ENCODE results near the gene GPBP1L1.

GPBP1L1 gene

DNA sequence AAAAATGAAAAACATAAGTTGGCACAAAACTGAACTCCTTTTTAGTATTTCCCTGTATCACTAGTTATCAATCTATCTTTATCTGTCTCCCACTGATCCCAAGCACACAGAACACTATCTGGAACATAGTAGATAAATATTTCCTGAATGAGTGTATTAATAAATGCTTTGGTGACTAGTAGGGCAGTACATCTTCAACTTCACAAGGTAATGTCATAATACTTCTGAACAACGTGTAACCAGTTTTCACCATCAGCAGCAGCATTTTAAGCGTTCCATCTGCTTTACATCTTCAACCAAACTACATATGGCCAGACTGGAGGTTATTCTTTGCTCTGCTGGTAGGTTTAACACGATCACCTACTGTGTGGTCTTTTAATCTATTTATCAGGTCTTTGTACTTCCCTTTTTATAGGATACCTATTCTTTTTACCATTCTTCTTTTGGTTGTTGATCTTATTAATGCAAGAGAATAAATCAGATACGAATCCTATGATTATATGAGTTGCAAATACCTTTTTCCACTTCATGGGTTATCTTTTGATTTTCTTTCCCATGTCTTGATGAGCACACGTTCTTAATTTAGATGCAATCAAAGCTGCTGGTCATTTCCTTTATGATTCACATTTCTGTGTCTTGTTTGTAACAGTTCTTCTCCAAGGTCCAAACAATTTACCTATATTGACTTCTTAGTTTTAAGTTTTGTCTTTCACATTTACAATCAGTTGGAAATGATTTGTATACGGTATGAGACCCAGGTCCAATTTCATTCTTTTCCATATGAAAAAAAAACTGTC lies 16.3 kb downstream of the GPBP1L1 start:
- Mint-ChIP-seq H3K4me3 (no peak overlapping the region), H3K9me3 (no peaks in the 10 kb centered on the region), H3K27ac (no peak overlapping the region), H3K4me1 (ENCODE audit: low read depth) (peaks cover 35% of the 10 kb centered on the region), H3K36me3 (ENCODE audit: low read depth) (peaks cover 54% of the 10 kb centered on the region), H3K27me3 (no peaks in the 10 kb centered on the region)
- intact Hi-C loops (cut with micrococcal nuclease), result no loop called here

DNA sequence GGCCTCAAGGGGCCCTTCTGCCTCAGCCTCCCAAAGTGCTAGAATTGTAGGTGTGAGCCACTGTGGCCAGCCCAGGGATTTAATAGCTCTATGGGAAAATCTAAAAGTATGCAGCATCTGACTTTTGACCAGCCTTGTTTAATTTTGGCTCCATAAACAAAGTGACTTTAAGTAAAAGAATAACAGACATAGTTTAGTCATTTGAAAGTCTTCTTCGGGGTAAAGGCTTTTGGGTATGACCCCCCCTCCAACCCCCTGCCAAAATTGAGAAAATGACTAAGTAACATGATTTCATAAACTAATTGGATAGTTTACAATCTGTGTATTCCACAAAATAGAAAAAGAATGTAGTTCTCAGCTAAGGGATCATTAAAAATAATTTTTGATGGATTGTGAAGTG lies 17.0 kb downstream of the GPBP1L1 start:
- Mint-ChIP-seq H3K36me3 (ENCODE audit: low read depth) (peaks cover 54% of the 10 kb centered on the region), H3K27ac (no peak overlapping the region), H3K4me3 (no peak overlapping the region), H3K9me3 (no peaks in the 10 kb centered on the region), H3K4me1 (ENCODE audit: low read depth) (peaks cover 35% of the 10 kb centered on the region), H3K27me3 (no peaks in the 10 kb centered on the region)
- intact Hi-C loops (cut with micrococcal nuclease), result no loop called here

DNA sequence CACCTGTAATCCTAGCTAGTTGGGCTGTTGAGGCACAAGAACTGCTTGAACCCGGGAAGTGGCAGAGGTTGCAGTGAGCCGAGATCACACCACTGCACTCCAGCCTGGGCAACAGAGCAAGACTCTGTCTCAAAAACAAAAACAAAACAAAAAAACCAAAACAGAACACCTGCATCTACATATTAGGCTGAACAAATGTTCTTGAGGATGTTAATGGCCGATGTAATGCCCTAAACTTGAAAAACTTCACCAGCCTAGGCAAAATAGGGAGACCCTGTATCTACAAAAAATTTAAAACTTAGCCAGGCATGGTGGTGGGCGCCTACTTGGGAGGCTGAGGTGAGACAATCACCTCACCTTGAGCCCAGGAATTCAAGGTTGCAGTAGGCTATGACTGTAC lies 17.8 kb downstream of the GPBP1L1 start:
- intact Hi-C loops (cut with micrococcal nuclease), result no loop called here
- Mint-ChIP-seq H3K4me3 (no peak overlapping the region), H3K27me3 (no peaks in the 10 kb centered on the region), H3K36me3 (ENCODE audit: low read depth) (peaks cover 56% of the 10 kb centered on the region), H3K27ac (no peak overlapping the region), H3K4me1 (ENCODE audit: low read depth) (peaks cover 31% of the 10 kb centered on the region), H3K9me3 (no peaks in the 10 kb centered on the region)

DNA sequence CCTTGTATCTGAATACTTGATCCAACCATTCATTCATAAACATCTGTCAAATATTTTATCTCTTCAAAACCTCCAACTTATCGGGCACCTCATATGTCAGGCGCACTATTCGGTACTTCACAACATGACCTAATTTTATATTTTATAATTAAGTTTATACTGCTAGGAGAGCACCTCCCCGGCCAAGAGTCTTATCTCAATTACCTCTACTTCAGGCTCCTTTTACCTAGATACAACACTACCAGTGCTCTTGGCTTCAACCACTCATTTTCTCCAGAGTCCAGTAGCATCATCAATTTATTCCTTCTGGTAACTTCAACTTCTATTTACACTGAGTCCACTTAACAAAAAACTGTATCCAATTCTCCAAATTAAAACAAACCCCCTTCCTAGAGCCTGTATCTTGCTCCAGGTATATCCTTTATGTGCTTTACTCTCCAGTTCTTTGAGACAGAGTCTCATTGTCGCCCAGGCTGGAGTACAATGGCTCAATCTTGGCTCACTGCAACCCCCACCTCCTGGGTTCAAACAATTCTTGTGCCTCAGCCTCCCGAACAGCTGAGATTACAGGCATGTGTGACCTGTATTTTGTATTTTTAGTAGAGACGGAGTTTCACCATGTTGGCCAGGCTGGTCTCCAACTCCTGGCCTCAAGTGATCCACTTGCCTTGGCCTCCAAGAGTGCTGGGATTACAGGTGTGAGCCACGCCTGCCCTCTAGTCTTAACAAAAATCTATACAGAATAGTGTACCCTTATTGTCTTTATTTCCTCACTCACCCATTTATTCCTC lies 18.8 kb downstream of the GPBP1L1 start:
- Mint-ChIP-seq H3K4me3 (no peak overlapping the region), H3K27me3 (no peaks in the 10 kb centered on the region), H3K4me1 (ENCODE audit: low read depth) (peaks cover 21% of the 10 kb centered on the region), H3K9me3 (no peaks in the 10 kb centered on the region), H3K36me3 (ENCODE audit: low read depth) (peaks cover 48% of the 10 kb centered on the region), H3K27ac (no peak overlapping the region)
- intact Hi-C loops (cut with micrococcal nuclease), result no loop called here

DNA sequence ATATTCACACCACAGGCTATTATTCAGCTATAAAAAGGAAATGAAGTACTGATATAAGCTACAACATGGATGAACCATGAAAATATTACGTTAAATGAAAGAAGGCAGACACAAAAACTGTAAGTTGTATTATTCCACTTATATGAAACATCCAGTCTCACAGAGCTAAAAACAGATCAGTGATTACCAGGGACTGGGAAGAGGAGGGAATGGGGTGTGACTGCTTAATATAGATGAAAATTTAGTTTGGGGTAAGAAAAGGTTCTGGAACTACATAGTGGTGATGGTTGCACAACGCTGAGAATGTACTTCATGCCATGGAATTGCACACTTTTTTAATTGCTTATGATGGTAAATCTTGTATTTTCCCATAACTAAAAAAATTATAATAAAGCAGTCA lies 19.5 kb downstream of the GPBP1L1 start:
- Mint-ChIP-seq H3K27me3 (no peaks in the 10 kb centered on the region), H3K4me1 (ENCODE audit: low read depth) (peaks cover 18% of the 10 kb centered on the region), H3K27ac (no peak overlapping the region), H3K36me3 (ENCODE audit: low read depth) (peaks cover 46% of the 10 kb centered on the region), H3K4me3 (no peak overlapping the region), H3K9me3 (no peaks in the 10 kb centered on the region)
- intact Hi-C loops (cut with micrococcal nuclease), result no loop called here

DNA sequence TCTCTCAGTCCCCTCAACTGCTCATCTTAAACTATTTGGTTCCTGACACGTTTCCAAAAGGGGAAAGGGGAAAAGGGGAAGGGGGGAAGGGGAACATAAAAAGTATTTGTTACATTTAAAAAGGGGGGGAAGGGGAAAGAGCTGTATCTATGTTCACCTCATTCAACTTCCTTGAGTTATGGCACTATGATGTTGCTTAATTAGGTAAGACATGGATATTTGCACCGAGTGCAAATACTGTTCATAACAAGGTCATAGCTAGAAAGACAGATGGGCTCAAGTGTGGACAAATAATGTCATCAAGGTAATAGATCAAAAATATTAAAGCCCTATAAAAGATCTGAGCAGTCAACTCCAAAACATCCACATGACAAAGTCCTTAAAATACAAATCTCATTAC lies 26.0 kb downstream of the GPBP1L1 start:
- H3K27ac Mint-ChIP-seq, result no peak overlapping the region
- H3K4me3 Mint-ChIP-seq, result no peak overlapping the region
- intact Hi-C loops (cut with micrococcal nuclease), result no loop called here
- no peaks in the 10 kb centered on the region for H3K27me3 Mint-ChIP-seq
- no peaks in the 10 kb centered on the region for H3K9me3 Mint-ChIP-seq
- H3K4me1 Mint-ChIP-seq (ENCODE audit: low read depth), result no peaks in the 10 kb centered on the region
- H3K36me3 Mint-ChIP-seq (ENCODE audit: low read depth), result peaks cover 81% of the 10 kb centered on the region

DNA sequence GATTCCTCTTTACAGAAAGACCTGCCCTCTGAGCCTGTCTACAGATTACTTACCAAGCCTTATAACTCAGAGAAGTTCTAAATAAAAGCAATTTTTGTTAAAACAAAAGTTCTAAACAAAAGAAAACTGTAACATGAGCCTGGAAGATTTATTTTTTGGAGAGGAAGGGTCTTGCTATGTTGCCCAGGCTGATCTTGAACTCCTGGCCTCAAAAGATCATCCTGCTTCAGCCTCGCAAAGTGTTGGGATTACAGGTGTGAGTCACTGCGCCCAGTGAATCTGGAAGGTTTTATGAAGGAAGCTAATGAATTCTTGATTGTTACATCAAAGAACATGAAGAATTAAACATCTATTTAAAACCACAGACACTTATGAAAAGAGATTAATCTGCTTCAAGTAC lies 27.1 kb downstream of the GPBP1L1 start:
- Mint-ChIP-seq H3K4me3 (no peak overlapping the region), H3K27ac (no peak overlapping the region), H3K27me3 (no peaks in the 10 kb centered on the region), H3K9me3 (no peaks in the 10 kb centered on the region), H3K4me1 (ENCODE audit: low read depth) (no peaks in the 10 kb centered on the region), H3K36me3 (ENCODE audit: low read depth) (peaks cover 81% of the 10 kb centered on the region)
- intact Hi-C loops (cut with micrococcal nuclease), result no loop called here

DNA sequence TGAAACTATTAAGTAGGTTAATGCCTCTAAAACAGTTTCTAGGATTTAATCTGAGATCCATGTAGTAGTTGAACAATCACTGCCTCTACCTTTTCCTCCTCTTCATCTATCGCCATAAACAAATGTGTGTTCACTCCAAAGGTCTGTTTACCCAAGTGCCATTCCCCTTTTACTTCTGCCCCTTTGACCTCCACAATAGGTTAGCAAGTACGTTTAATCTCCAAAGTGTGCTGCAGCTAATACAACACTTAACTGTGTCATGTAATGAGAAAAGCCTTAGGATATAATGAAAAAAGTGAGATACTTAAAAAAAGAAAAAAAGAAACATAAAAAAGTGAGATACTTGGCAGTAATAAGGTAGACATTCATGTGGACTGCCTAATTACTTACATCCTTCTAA lies 28.2 kb downstream of the GPBP1L1 start:
- no peaks in the 10 kb centered on the region for H3K9me3 Mint-ChIP-seq
- H3K27ac Mint-ChIP-seq, result no peak overlapping the region
- H3K27me3 Mint-ChIP-seq, result no peaks in the 10 kb centered on the region
- intact Hi-C loops (cut with micrococcal nuclease), result no loop called here
- no peak overlapping the region for H3K4me3 Mint-ChIP-seq
- H3K36me3 Mint-ChIP-seq (ENCODE audit: low read depth), result peaks cover 85% of the 10 kb centered on the region
- H3K4me1 Mint-ChIP-seq (ENCODE audit: low read depth), result no peaks in the 10 kb centered on the region

DNA sequence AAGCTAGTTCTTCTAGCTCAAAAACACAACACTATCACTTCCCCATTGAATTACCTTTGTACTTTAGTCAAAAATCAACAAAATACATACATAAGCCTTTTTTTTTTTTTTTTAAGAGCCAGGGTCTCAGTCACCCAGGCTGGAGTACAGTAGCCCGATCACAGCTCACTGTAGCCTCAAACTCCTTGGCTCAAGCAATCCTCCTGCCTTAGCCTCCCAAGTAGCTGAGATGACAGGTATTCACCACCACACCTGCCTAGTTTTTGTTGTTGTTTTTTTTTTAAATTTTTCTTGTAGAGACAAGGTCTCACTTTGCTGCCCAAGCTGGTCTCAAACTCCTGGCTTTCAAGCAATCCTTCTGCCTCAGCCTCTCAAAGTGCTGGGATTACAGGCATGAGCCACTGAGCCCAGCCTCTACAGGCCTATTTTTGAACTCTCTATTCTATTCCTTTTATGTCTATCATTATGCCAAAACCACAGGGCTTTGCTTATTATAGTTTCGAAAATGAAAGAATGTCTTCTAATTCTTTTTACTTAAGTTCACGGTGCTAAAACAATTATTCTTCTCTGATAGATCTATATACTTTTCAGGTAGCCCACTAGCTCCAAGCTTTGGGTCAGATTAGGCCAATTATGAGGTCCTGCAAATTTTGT lies 29.6 kb downstream of the GPBP1L1 start:
- Mint-ChIP-seq H3K4me3 (no peak overlapping the region), H3K36me3 (ENCODE audit: low read depth) (peaks cover 95% of the 10 kb centered on the region), H3K27ac (no peak overlapping the region), H3K27me3 (no peaks in the 10 kb centered on the region), H3K9me3 (no peaks in the 10 kb centered on the region), H3K4me1 (ENCODE audit: low read depth) (no peaks in the 10 kb centered on the region)
- intact Hi-C loops (cut with micrococcal nuclease), result no loop called here

DNA sequence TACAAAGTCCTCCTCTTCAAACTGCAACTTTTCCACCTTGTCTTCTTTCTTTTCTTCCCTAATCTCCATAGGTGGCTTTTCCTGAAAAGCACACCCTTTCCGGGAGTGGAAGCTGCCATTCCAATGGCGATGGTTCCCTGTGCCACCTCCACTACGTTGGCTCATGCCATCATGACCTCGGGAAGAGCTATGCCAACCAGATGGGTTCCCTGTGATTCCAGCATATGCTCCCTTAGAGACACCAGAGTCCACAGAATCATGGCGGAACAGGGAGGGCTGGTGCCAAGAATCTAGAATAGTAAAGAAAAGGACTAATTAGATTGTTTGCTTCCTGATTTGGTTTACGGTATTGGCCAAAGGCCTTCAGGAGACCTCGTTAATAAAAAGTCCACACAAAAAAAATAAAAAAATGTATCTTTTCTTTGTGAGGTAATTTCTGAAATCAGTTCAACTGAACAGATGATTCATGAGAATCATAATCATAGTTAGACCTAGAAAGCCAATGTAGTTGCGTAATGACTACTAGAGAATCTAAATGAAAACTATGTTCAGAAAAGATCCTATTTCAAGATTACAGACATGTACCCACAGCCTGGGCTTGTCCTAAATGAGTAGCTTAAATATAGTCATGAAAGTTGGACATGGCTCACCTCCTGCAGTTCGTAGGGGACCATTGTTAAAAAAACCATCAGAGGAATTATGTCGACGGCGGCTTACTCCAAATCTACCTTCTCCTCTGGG lies 31.6 kb downstream of the GPBP1L1 start:
- Mint-ChIP-seq H3K27ac (no peak overlapping the region), H3K9me3 (no peaks in the 10 kb centered on the region), H3K27me3 (no peaks in the 10 kb centered on the region), H3K36me3 (ENCODE audit: low read depth) (peaks cover 95% of the 10 kb centered on the region), H3K4me1 (ENCODE audit: low read depth) (peaks cover 11% of the 10 kb centered on the region), H3K4me3 (no peak overlapping the region)
- intact Hi-C loops (cut with micrococcal nuclease), result no loop called here

DNA sequence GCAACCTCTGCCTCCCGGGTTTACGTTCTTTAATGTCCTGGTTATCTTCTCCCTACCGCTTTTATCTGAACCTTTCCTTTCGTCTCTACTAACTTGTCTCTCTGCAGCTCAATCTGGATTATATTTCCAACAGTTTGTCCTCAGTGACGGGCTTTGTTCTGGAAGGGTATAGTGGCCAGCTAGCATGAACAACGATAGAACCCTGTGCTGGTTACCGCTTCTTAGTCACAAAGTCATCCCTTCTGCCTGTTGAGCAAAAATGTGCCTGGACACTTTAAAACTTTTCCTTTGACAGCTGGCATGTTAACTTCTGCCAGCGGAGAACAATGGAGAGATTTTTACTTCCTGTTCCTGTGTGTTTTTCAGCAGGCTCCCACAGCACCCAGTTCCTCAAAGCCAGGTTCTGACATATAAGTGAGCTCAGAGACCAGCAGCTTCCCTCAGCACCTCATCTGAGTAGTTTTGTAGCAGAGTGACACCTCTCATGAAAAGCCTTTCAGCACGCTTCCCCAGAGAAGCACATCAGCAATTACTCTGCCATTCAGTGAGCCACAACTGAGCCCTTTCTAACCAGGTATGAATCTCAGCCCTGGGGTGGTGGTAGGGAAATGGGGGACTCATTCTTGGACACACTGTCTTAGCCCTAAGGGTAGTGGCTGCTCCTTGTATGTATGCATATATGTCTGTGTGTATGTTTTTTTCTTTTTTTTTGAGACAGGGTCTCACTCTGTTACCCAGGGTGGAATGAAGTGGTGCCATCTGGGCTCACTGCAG lies 38.9 kb downstream of the GPBP1L1 start:
- H3K27me3 Mint-ChIP-seq, result no peaks in the 10 kb centered on the region
- H3K4me3 Mint-ChIP-seq, result peak overlapping the region; percentile 37
- H3K27ac Mint-ChIP-seq, result peak overlapping the region; percentile 73
- intact Hi-C loops (cut with micrococcal nuclease), result loop anchor here (5.0 to 10.0 kb wide), 2 partner anchors 35 to 53 kb away; no protein-coding TSS in a partner anchor
- H3K9me3 Mint-ChIP-seq, result no peaks in the 10 kb centered on the region
- peaks cover 82% of the 10 kb centered on the region for H3K36me3 Mint-ChIP-seq (ENCODE audit: low read depth)
- peaks cover 33% of the 10 kb centered on the region for H3K4me1 Mint-ChIP-seq (ENCODE audit: low read depth)

DNA sequence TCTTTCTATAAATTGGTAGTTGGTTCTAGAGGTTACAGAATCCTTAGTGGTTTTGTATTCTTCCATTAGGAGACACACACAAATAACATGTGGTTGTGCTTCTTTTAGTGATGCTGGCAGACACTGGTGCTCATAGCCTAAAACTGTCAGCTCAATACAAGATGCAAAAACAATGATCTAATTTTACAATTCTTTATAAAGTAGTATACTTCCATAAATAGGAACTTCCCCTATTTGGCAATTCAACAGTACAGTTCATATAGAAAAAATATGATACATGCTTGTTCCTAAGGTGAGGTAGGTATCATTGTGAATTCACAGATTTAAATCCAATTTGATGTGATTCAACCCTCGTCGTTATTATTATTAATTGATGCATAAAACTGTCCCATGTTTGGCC lies 41.7 kb downstream of the GPBP1L1 start:
- Mint-ChIP-seq H3K36me3 (ENCODE audit: low read depth) (peaks cover 66% of the 10 kb centered on the region), H3K27ac (no peak overlapping the region)

DNA sequence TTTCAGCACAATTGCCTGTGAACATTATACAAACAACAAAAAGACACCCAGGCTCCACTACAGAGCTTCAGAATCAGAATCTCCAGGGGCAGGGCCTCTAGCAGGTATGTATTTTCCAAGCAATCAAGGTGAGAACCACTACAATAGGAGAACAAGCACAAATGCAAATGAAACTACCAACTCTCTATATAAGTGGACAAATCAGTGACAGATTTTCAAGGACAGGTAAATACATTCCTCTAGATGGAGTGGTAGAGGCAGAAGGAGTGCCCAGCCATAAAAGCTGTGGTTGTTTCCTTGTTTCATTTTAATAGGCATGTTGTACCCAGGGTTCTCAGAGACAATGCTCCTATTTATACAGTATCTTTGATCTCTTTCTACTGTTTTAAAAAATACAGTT lies 42.4 kb downstream of the GPBP1L1 start:
- no peak overlapping the region for H3K4me3 Mint-ChIP-seq
- intact Hi-C loops (cut with micrococcal nuclease), result loop anchor here (10.0 kb wide), 1 partner anchor 49 kb away; no protein-coding TSS in a partner anchor
- no peaks in the 10 kb centered on the region for H3K27me3 Mint-ChIP-seq
- no peak overlapping the region for H3K27ac Mint-ChIP-seq
- peaks cover 60% of the 10 kb centered on the region for H3K36me3 Mint-ChIP-seq (ENCODE audit: low read depth)
- H3K9me3 Mint-ChIP-seq, result no peaks in the 10 kb centered on the region
- peaks cover 22% of the 10 kb centered on the region for H3K4me1 Mint-ChIP-seq (ENCODE audit: low read depth)

More for the DNA sequence above, 41.7 kb downstream of the GPBP1L1 start:
- no peak overlapping the region for H3K4me3 Mint-ChIP-seq
- no peaks in the 10 kb centered on the region for H3K9me3 Mint-ChIP-seq
- H3K4me1 Mint-ChIP-seq (ENCODE audit: low read depth), result peaks cover 22% of the 10 kb centered on the region
- H3K27me3 Mint-ChIP-seq, result no peaks in the 10 kb centered on the region
- intact Hi-C loops (cut with micrococcal nuclease), result loop anchor here (5.0 to 10.0 kb wide), 2 partner anchors 38 to 50 kb away; no protein-coding TSS in a partner anchor

Data from dendritic cell treated with granulocyte-macrophage colony-stimulating factor and Interleukin-4, amounts not matched to agents 40 ng/mL and 50 ng/mL, for 4 days (primary cell).